PC-9 (cell line): ENCODE results near the gene CARMIL3.
"Not testable (repeated sequence)": the region's sequence is repeated elsewhere in the genome, so short reads cannot be mapped to it uniquely, and the experiment has no call there.

Source experiments
- EZH2 ChIP-seq: fragments of 200-600 bp; sonication (generic); IDR thresholded peaks from 2 replicates; pipeline ENCODE4 v1.8.0; 2017; ENCODE audit warnings: antibody characterized with exemption, low read depth
- TF ChIP-seq, protein P1 (sequence below): fragments of 200-600 bp; sonication (generic); conservative IDR thresholded peaks from 2 replicates; pipeline ENCODE4 v1.6.1; 2017; ENCODE audit warnings: mixed run types, antibody characterized with exemption, mild to moderate bottlenecking, moderate library complexity

DNA sequence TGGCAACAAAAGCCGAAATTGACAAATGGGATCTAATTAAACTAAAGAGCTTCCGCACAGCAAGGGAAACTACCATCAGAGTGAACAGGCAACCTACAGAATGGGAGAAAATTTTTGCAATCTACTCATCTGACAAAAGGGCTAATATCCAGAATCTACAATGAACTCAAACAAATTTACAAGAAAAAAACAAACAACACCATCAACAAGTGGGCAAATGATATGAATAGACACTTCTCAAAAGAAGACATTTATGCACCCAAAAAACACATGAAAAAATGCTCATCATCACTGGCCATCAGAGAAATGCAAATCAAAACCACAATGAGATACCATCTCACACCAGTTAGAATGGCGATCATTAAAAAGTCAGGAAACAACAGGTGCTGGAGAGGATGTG lies 22.1 kb upstream of the CARMIL3 start:
- TF ChIP-seq, protein P1, sequence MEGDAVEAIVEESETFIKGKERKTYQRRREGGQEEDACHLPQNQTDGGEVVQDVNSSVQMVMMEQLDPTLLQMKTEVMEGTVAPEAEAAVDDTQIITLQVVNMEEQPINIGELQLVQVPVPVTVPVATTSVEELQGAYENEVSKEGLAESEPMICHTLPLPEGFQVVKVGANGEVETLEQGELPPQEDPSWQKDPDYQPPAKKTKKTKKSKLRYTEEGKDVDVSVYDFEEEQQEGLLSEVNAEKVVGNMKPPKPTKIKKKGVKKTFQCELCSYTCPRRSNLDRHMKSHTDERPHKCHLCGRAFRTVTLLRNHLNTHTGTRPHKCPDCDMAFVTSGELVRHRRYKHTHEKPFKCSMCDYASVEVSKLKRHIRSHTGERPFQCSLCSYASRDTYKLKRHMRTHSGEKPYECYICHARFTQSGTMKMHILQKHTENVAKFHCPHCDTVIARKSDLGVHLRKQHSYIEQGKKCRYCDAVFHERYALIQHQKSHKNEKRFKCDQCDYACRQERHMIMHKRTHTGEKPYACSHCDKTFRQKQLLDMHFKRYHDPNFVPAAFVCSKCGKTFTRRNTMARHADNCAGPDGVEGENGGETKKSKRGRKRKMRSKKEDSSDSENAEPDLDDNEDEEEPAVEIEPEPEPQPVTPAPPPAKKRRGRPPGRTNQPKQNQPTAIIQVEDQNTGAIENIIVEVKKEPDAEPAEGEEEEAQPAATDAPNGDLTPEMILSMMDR, result not testable (repeated sequence)
- TF ChIP-seq EZH2, result not testable (repeated sequence)
